IPS DF 4.7 (cell line): ENCODE results near the gene PRKD1.
"Not testable (repeated sequence)": the region's sequence is repeated elsewhere in the genome, so short reads cannot be mapped to it uniquely, and the experiment has no call there.

ENCODE experiments used
- DNase-seq: peaks from one replicate; pipeline ENCODE4 v3.0.0-alpha.2; 2013; ENCODE audit warnings: low spot score; ENCODE audit errors: extremely low read depth

The PRKD1 gene

DNA sequence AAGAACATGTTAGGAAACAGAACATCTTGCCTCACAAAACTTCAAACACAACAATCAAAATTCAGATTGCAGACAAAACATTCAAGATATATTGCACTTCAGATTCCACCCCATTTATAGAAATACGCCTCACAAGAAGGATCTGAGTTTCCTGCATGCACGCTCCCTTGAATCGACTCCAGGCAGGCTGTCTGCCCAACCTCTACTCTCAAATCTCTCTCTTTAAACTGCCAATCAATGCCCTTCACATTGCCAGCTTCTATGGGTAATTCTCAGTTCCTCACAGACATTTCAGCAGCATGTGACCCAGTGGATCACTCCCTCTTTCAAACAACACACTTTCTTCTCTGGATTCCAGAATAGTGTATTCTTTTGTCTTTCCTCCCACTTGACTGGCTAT, 184.1 kb downstream of the PRKD1 start:
- no peak for DNase-seq

DNA sequence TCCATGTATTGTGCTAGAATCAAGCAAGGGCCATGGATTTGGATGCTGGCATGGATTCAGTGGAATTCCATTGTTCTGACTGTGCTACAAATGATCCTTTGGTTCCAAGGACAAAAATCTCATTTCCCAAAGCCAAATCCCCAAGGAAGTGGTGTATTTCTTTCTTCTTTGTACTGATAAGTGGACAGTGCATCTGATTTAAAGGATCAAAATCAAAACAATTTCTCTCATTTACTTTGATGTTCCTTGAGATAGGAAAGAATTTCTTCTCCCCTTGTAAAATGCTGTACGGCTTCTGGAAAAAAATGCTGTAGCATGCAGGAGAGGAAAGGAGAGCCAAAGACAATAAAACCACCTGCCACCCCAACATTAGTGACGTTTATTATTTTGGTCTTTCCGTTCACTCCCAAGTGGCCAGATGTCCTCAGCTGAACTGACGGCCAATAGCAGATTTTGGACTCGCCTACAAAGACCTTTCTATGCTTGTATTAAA, 185.7 kb downstream of the PRKD1 start:
- no peak for DNase-seq

DNA sequence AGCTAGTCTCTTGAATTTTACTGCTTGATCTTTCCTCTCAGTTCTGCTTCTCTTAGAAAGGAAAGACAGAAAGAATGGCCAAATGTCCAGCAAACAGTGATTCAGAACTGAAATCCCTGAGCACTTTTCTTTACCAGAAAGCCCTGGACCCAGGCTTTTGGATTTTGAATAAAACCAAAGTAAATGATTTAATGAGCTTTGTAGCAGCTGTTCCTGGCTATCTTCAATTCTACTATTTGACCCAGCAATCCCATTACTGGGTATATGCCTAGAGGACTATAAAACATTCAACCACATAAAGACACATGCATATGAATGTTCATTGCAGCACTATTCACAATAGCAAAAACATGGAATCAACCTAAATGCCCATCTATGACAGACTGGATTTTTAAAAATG, 187.2 kb downstream of the PRKD1 start:
- DNase-seq, result no peak

DNA sequence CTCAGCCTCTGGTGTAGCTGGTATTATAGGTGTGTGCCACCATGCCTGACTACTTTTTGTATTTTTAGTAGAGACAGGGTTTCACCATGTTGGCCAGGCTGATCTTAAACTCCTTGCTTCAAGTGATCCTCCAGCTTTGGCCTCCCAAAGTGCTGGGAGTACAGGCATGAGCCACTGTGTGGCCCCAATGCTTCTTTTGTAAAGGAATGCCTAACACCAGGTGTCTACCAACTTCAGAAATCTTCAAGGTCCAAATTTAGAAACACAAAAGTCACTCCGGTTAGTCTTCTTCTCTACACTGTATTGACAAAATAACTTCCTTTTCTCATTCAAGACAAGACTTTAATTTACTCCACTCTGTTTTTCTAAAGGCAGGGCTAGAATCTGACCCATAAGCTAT, 188.7 kb downstream of the PRKD1 start:
- DNase-seq, result no peak

DNA sequence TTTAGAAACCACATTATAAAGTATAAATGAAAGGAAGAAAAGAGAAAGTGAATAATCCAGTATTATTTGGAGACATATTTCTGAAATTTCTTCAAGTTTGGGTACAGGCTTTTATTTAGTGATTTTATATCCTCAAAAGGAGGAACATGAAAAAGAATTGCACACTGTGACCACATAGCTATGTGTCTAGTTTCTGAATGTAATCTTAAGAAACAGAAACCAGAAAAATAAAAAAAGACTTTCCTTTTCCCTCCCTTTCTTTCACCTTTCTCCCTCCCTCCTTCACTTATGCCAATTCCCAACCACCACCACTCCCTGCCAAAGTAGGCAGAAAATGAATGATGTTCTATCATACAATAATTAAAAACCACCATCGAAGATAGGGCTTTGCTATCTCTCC, 189.6 kb downstream of the PRKD1 start:
- DNase-seq, result no peak

DNA sequence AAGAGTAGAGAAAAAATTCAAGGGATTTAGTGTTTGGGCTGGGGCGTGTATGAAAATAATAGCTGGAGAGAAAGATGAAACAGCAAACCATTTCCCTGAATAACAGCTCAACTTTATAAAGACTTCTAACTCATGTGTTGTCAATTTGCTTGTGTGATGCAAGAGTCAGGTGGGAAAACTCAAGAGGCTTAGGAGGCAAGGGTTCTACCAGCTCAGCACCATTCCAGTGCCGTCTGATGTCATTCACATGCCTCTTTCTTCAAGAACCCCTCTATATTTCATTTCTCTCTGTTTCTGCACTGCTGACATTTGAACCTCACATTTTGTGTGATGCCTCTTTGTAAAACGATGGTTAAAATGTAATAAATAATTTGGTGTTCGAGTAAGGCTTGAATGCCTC, 192.2 kb downstream of the PRKD1 start:
- no peak for DNase-seq

DNA sequence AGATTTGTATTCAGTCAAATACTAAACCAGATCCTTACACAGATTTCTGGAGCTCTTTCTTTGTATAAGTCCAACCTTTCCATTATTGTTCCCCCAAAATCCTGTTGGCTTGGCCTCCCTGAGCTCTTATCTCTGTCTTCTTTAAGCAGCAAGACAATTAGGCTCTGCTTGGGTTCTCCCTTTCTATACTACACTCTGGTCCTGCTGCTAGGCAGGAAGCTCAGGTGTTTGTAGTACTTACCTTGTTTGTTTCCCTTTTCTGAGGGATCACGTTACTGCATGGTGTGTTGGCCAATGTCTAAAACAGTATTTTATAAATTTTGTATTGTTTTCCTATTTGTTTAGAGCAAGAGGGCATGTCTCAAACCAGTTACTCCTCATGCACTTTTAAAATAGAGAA, 192.9 kb downstream of the PRKD1 start:
- DNase-seq, result no peak

DNA sequence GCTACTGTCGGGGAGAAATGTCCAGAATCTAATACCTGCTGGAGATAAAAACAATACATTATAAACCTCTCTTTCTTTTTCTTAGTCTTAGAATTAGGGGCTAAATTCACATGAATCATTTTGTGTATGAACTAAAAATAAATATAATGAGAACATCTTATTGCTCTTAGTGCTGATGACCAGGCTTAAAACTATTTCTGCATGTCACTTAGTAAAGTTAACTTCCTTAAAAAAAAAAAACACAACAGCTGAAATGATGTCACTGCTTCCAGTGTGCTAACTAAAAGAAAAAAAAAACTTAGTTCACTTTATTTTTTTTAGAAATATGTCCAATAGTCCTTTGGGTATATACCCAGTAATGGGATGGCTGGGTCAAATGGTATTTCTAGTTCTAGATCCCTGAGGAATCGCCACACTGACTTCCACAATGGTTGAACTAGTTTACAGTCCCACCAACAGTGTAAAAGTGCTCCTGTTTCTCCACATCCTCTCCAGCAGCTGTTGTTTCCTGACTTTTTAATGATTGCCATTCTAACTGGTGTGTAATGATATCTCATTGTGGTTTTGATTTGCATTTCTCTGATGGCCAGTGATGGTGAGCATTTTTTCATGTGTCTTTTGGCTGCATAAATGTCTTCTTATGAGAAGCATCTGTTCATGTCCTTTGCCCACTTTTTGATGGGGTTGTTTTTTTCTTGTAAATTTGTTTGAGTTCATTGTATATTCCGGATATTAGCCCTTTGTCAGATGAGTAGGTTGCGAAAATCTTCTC, 200.9 kb downstream of the PRKD1 start:
- DNase-seq, result not testable (repeated sequence)

DNA sequence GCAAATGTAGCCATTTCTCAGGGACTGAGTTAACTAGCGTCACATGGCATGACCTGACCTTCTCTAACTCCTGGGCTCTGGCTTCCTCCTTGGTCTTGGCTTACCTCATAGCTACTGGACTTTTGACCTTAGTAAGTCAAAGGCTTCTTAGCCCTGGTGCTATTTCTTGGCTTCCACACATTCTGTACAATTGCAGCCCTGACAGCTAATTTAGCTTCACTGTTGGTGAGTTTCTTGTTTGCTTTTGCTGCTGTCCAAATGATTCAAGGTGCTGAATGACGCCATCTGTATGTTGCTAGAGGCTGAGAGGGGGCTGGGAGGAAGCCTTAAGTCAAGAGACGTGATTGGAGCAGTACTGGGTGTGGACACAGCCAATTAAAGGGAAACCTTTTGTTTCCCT, 202.7 kb downstream of the PRKD1 start:
- no peak for DNase-seq

DNA sequence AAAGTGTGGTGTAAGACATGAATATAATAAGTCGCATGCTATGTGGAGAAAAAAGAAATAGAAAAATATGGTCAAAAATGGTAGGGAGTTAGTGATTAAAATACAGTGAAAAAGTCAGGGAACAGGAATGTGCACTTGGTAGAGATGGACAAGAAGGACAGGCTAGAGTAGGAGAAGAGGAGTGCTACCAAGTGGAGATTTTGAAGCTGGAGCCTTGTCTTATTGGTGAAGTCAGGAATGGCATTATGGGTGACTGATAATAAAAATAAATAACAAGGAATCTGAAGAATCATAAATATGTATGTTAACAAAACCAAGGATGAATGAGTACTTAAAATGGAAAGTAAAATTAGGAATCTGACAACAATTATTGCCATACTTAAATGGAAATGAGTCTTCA, 204.8 kb downstream of the PRKD1 start:
- DNase-seq, result no peak

DNA sequence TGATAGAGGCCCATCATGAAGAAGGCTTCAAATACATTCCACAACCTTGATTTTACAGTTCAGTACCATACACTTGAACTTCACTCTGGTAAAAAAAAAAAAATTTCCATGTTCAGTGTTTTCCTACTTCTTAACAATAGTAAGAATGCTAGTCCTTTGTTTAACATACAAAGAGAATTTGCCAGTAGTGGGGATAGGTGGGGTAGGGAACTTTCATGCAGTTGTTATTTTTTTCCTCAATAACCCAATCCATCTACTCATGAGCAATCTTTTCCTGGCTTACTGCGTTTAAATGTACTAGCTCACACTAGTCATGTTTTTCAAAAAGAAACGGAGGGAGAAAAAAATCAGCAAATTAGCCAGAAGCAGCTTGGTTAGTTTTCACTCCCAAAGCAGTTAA, 206.1 kb downstream of the PRKD1 start:
- DNase-seq, result no peak

DNA sequence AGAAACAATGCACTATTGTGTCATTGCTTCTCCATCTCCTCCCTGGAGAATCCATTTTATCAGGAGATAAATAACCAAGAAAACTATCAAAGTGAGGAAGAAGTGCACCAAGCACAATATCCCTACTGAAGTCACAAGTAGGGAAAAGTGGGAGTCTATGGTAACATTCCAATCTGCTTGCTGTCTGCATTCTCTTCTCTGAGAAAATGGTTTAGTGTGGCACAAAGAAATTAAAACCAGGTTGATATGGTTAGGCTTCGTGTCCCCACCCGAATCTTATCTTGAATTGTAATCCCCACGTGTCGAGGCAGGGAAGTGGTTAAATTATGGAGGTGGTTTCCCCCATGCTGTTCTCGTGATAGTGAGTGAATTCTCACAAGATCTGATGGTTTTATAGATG, 209.7 kb downstream of the PRKD1 start:
- no peak for DNase-seq

DNA sequence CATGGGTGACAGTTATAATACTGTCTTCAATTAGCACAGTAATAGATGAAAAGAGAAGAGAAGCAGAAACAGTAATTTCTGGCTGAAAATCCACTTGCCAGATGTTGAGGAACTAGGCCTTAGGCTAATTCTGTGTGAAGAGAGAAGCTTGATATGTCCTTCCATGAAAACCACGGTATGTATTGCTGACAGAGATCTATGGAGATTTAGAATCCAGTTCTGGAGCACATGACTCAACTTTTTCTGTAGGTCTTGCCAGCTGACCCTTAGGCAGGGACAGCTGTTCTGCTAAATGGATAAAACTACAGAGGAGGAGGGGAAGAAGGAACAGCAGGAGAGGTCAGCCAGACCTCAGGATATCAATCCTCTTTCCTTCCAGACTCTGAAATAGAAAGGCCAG, 211.5 kb downstream of the PRKD1 start:
- no peak for DNase-seq

DNA sequence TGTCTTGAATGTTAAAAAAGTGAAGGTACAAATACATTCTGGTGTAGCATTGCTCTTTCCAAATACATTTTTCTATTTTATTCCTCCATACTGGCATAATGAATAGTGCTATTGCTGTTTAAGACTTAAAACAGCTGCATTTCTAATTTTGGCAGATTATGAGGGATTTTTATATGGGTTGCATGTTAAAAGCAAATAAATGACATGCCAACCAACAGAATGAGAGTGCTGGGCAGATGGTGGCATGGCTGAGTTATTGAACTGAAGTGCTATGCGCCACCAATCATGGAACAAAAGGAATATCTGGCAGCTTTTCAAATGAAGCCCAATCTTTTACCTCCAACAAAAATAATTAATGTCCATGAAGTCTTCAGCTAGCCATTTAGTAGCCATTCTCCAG, 215.0 kb downstream of the PRKD1 start:
- DNase-seq, result no peak

DNA sequence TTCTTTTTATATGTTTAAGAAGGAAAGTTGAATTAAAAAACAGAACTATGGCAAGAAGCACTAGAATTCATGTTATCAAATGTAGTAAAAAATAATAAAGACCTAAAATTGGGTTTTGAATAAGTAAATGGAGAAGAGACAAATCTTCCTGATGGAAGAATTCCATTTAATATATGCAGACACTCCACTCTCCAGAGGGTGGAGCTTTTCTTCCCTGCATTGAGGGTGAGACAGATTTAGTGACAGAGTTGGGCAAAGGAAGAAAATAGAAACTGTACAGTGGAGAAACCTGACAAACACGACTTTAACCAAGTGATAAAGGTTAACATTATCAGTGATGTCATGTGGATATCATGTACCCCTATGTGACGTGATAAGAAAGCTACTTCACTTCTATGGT, 217.6 kb downstream of the PRKD1 start:
- no peak for DNase-seq

DNA sequence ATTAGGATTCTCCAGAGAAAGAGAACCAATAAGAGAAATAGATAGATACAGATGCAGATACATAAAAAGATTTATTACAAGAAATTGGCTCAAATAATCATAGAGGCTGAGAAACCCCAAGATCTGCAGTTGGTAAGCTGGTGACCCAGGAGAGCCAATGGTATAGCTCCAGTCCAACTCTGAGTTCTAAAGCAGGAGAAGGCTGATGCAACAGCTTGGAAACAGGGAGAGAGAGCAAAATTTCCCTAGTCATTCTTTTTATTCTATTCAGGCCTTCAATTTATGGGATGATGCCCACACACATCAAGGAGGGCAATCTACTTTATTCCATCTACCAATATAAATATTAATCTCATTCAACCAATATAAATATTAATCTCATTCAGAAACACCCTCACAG, 218.2 kb downstream of the PRKD1 start:
- no peak for DNase-seq

DNA sequence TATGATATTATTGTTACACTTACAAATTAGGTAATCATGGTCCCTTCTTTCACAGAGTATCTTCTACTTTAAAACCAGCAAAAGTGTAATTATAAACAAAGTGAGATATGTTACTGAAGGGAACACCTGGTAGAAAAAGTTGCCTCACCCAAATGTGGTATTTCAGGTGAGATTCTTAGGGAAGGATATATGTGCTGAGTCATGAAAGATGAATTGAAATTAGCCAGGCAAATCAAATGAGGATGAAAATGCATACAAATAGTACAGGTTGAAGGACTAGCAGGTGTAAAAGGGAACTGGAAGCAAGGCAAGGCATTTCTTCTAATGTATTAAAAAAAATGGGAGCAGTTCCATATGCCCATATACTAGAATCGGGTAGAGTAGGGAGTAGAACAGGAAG, 220.9 kb downstream of the PRKD1 start:
- no peak for DNase-seq

DNA sequence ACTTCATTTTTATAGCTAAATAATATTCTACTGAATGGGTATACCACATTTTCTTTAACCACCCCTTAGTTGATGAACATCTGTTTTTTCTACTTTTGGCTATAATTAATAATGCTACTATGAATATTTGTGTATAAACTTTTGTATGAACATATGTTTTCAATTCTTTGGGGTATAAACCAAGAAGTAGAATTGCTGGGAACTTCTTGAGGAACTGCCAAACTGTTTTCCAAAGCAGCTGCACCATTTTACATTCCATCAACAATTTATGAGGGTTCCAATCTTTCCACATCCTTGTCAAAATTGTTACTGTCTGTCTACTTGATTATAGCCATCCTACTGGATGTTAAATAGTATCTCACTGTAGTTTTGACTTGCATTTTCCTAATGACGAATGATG, 221.8 kb downstream of the PRKD1 start:
- no peak for DNase-seq

DNA sequence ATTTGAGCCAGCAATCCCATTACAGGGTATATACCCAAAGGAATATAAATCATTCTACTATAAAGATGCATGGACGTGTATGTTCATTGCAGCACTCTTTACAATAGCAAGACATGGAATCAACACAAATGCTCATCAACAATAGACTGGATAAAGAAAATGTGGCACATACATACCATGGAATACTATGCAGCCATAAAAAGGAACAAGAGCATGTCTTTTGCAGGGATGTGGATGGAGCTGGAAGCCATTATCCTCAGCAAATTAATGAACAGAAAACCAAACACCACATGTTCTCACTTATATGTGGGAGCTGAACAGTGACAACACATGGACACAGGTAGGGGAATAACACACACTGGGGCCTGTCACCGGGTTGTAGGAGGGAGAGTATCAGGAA, 238.1 kb downstream of the PRKD1 start:
- DNase-seq, result not testable (repeated sequence)

DNA sequence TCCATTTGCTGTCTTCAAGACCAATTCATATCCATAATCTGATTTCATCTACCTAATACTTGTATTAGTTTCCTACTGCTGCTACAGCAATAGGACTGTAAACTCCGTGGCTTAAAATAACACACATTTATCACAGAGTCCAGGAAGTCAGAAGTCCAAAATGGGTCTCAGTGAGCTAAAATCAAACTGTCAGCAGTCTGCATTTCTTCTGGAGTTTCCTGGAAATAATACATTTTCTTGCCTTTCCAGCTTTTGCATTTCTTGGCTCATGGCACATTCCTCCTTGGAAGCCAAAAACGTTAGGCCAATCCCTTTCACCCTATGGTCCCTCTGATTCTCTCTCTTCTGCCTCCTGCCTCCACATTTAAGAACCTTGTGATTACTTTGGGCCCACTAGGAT, 239.8 kb downstream of the PRKD1 start:
- DNase-seq, result no peak

DNA sequence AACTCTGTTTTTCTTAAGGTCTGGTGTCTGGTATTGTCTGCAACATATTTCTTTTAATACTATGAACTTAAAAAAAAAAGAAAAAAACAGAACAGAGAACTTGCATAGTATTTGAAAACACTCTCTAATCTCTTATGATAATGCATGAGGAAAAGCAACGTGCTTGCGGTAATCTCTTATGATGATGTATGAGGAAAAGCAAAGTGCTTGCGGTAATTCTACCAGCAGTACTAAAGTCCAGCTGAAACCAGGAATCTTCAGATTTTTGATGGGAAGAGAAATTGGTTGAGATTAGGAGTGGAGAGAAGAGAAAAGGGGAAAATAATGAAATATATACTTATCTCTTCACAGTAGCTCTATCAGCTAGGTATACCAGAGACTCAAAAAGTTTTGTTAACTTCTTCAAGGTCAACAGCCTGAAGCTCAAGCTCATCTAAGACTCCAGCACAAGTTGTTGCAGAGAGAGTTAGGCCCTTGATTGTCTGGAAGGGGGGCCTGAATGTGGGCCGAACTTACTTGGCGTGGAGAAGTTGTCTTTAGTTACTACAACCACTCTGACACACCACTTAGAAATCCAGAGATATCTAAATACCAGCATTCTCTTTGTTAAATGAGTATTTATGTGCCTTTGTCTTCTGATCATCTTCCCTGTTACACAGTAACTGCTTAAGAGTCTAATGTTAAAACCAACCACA, 240.4 kb downstream of the PRKD1 start:
- DNase-seq, result no peak

DNA sequence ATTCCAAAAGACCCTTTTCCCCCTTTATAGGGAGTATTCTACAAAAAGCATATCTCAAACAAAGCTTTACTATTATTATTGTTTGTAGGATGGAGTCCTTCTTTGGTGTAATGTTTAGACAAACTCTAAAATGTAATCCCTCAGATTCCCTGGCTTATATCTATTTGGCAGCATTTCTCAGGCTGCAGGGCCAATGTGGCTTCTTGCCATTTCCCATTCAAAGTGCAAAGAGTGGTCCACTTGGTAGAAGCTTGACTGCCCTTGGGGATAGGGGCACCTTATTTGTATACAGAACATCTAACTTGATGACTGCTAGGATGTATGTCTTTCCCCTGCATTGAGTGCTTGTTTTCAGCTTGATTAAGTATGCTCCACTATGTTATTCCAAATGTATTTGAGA, 242.7 kb downstream of the PRKD1 start:
- DNase-seq, result no peak

DNA sequence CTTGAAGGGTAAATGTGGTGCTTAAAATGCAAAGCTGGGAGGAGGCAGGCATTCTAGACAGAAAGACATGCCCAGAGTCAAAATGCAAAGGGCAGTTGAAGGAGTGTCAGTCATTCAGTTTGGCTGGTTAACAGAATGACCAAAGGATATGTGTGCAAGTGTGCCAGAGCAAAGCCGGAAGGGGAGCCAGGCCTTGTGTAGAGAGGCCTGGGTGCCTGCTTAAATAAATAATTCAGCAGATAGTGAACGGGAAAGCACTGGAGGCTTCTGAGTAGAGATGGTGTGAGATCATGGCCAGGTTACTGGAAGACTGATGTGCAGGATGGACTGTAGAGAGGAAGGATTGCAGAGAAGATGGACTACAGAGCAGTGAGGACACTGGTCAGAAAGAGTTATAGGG, 244.9 kb downstream of the PRKD1 start:
- DNase-seq, result no peak
